GM12874 (cell line): ENCODE results near the gene PAN3.

Experiments used
- TF ChIP-seq, protein P1 (sequence below): IDR thresholded peaks from 2 replicates; pipeline ENCODE4 v1.5.1; 2011; ENCODE audit warnings: low read depth, mild to moderate bottlenecking, control low read depth, low read length, moderate library complexity; ENCODE audit not compliant: insufficient read depth

The PAN3 gene

DNA sequence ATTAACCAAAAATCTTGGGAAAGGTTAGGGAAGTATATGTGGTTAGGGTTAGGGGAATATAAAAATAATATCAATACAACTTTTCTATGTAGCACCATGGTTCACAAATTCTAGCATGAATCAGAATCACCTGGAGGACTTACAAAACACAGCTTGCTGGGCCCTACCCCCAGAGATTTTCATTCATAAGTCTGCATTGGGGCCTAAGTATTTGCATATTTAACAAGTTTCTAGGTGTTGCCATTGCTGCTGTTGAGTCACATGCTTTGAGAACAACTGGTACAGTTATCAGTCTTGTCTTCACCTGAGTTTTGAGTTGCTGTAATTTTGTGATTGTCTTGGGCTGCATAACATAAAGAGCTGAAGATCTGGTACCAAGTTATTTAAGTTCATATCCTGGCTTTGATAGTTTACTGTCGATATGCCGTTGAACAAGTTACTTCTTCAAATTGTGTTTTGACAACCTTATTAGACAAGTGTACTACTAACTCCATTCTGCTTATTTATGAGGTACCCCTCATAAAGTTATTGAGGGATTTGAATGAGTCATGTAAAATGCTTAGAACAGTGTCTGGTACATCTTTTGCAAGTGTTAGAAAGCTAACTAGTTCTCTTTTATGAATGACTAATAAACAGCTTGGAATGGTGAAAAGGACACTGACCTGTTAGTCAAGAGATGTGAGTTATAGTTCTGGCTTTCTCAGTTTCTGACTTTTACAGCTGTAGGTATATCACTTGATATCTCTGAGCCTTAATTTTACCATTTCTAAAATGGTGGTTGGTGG, 132.9 kb downstream of the PAN3 start:
- TF ChIP-seq, protein P1, sequence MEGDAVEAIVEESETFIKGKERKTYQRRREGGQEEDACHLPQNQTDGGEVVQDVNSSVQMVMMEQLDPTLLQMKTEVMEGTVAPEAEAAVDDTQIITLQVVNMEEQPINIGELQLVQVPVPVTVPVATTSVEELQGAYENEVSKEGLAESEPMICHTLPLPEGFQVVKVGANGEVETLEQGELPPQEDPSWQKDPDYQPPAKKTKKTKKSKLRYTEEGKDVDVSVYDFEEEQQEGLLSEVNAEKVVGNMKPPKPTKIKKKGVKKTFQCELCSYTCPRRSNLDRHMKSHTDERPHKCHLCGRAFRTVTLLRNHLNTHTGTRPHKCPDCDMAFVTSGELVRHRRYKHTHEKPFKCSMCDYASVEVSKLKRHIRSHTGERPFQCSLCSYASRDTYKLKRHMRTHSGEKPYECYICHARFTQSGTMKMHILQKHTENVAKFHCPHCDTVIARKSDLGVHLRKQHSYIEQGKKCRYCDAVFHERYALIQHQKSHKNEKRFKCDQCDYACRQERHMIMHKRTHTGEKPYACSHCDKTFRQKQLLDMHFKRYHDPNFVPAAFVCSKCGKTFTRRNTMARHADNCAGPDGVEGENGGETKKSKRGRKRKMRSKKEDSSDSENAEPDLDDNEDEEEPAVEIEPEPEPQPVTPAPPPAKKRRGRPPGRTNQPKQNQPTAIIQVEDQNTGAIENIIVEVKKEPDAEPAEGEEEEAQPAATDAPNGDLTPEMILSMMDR: no peak

DNA sequence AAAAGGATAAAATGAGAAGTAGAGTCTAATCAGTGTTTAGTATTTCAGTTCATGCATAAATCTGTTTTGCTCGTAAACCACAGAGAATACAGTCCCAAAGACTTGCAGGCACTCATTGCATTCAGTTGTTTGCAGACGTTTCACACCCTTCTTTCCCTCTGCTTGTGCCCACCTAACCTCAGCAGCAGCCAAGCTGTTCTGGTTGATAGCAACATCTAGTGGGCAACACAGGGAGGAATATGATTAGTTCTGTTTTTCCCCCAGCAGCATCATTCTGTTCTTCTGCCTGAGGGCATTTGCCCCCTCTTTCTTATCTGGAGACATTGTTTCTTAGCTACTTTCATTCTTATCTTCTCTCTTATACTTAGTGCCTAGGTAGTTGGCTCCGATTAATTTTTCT, 135.6 kb downstream of the PAN3 start:
- TF ChIP-seq, protein P1: no peak

DNA sequence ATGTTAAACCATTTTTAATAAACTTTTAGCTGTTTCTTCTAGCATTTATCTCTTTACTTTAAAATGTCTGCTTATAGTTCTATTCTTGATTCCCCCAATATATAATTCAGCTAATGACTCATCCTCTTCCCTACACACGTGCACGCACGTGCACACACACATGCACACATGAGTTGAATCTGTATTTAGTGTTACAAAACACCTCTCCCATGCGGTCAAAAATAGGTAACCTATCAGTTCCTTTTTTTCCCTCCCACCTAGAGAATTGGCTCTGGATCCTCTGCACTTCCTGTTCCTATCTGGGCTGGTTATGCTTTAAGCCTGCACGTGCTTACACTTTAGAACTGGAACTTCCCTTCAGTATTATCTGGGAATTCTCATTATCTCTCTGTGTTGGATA, 144.1 kb downstream of the PAN3 start:
- TF ChIP-seq, protein P1: no peak

DNA sequence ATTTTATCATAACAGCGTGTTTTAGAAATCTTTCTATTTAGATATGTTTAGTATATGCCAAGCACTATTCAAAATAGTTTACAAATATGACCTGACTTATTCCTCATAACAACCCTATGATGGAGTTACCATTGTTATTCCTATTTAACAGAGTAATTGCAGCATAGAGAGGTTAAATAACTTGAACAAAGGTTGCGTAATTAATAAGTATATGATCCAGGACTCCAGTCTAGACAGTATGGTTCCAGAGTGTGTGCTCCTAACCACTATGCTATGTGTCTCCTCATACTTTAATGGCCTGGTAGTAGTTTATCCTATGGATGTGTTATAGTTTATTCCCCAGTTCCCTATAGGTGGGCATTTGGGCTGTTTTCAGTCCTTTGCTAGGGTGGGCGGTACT, 145.3 kb downstream of the PAN3 start:
- TF ChIP-seq, protein P1: no peak

DNA sequence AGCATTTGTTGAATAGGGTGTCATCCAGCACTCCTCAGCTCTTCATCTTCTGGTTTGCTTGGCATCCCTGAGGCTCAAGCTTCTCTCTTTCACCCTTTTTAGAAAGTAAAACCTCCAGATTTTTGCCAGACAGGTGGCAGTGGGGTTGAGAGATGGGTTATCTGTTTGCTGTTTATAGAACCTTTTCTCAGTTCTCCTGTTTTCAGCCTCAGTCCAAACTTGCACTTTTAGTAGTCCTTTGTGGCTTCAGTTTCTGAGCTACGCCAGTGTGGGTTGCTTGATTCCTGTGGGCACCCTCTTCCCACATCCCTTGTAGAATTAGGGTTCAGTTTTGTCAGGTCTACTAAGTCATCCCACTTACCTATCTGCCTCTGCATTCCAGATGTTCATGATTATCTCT, 147.9 kb downstream of the PAN3 start:
- TF ChIP-seq, protein P1: no peak

DNA sequence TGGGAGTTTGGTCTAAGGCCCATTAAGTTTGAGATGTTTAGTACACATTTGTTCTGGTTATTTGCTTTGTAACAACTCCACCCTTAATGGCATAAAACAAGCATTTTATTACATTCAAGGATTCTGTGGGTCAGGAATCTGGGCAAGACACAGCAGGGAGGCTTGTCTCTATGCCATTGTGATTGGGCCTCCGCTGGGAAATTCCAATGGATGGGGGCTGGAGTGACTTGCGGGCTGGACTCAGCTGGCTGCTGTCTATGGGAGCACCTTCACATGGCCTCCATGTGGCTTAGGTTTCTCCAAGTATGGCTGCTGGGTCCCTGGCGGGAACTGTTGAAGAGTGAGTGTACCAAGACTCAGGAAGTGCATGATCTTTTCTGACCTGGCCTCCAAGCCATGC, 159.0 kb downstream of the PAN3 start:
- TF ChIP-seq, protein P1: no peak

DNA sequence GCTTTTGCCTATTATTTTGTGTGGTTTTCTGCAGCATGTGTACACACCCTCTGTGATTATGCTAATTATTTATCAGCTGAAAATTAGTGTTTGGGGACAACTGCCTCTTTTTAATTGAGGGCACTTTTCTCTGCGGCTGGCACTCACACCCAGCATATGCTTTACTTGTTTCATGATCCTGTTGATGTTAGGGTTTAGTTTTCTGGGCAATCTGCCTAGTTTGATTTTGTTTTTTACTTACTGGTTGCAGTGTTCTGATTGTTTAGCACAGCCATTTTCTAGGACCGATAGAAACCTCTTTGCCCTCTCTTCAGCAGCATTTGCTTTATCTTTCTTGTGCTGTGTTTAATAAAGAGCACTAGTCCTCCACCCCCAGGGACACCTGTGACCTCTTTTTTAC, 161.6 kb downstream of the PAN3 start:
- TF ChIP-seq, protein P1: no peak
